ENCODE results near the gene ALDH2.
"Not testable (repeated sequence)": the region's sequence is repeated elsewhere in the genome, so short reads cannot be mapped to it uniquely, and the experiment has no call there.

ALDH2 gene

DNA sequence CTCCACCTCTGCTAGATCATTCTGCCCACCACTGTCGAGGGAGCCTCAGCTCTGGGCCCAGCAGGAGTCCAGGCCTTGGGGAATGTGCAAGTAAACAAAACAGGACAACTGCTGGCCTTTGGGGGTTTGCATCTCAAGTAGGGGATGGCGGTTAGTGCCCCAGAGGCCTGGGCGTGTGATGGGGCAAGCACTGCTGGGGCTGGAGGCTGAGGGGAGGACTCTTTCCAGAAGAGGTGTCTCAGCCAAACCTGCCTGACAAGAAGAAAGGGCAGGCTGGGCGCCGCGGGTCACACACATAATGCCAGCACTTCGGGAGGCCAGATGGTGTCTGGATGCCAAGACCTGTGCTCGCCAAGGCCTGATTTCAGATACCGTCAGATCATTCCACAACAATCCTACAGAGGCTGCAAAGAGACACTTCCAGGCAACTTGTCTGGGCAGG, 8.6 kb upstream of the ALDH2 start:
- no peak for DNase-seq (ENCODE audit: extremely low read depth in 1 of 2, low read depth in 1 of 2)

DNA sequence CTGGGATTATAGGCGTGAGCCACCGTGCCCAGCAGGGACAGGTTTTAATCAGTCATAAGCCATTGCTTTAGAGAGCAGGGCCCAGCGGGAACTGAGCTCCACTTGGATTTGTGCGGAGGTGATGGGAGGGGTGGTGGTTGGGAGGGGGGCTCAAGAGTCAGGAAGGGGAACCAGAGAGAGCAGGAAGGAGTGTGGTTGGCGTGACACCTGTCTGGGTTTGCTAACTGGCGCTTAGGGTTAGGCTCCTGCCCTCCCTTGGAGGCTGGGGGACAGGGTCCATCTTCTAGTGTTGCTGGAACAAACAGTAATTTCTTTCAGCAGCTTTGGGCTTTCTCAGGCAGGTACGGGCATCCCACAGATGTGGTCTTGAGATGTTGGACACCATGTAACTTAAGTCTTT, 7.5 kb upstream of the ALDH2 start:
- DNase-seq (ENCODE audit: extremely low read depth in 1 of 2, low read depth in 1 of 2) = no peak

DNA sequence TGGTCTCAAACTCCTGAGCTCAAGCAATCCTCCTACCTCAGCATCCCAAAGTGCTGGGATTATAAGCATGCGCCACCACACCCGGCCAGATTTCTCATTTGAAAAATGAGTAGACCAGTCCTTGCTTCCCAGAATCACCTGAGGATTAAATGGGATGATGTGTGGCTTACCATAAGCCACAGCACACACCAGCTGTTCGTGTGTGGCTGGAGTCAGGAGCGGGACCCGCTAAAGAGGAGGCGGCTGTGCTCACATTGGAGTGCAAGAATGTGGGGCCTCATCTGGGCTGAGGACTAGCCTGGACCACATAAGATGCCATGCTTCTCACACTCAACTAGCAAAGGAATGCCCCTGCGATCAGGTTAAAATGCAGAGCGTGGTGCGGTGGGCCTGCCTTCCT, 6.7 kb upstream of the ALDH2 start:
- no peak for DNase-seq (ENCODE audit: extremely low read depth in 1 of 2, low read depth in 1 of 2)

DNA sequence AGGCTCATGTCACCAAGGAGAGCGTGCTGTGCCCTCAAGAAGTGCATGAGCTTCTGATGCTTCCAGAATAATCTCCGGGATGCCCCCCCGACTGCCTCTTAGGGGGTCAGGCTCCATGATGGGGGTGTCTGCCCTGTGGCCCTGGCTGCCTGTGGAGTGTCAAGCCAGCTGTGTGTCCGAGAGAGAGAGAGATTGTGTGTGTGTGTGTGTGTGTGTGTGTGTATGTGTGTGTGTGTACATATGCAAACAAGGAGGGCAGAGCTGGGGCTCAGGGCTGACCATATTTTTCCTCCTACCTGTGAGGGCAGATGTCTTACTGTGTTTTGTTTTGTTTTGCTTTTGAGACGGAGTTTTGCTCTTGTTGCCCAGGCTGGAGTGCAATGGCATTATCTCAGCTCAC, 5.6 kb upstream of the ALDH2 start:
- no peak for DNase-seq (ENCODE audit: extremely low read depth in 1 of 2, low read depth in 1 of 2)

DNA sequence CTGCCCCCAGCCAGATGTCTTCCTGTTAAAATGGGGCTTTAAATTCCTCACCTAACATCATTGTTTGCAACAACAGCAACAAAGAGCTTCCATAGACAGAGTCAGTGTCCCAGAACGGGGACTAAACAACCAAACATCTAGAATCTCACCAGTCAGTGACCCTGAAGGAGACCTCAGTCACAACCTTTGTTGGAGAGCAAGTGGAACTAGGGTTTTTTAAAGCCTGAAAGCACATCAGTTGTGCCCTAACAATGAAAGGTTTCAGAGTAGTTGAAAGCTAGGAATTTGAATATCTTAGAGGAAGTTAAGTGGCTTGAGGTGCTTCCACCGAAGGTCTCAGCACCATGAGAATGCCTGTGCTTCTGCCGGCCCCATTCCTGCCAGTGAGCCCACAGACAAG, 5.0 kb upstream of the ALDH2 start:
- no peak for DNase-seq (ENCODE audit: extremely low read depth in 1 of 2, low read depth in 1 of 2)

DNA sequence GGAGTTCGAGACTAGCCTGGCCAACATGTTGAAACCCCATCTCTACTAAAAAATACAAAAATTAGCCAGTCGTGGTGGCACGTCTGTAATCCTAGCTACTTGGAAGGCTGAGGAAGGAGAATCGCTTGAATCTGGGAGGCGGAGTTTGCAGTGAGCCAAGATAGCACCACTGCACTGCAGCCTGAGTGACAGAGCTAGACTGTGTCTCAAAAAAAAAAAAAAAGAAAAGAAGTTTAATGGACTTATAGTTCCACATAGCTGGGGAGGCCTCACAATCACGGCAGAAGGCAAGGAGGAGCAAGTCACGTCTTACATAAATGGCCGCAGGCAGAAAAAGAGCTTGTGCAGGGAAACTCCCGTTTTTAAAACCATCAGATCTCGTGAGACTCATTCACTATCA, 3.2 kb upstream of the ALDH2 start:
- DNase-seq (ENCODE audit: extremely low read depth in 1 of 2, low read depth in 1 of 2) = not testable (repeated sequence)

DNA sequence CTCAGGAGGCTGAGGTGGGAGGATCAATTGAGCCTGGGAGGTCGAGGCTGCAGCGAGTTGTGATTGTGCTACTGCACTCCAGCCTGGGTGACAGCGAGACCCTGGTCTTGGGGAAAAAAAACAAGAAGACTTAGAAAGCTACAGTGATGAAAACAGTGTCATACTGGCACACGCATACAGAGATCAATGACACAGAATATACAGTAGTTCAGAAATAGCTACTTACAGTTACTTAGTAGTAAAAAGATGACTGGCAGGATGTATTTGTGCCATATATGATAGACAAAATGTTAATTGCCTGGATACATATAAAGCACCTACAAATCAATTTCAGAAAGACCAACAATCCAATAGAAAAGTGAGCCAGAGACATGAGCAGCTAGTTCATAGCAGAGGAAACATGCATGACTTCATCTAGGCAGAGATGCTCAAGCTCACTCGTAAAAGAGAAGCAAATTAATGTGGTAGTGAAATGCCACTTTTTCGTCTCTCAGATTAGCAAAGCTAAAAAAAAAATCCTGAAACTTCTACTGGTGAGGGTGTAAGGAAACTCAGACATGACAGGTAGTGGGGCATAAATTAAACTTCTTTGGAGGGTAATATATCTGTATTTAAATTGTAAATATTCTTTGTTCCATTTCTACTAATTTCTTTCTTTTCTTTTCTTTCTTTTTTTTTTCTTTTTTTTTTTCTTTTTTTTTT, 2.5 kb upstream of the ALDH2 start:
- no peak for DNase-seq (ENCODE audit: extremely low read depth in 1 of 2, low read depth in 1 of 2)

DNA sequence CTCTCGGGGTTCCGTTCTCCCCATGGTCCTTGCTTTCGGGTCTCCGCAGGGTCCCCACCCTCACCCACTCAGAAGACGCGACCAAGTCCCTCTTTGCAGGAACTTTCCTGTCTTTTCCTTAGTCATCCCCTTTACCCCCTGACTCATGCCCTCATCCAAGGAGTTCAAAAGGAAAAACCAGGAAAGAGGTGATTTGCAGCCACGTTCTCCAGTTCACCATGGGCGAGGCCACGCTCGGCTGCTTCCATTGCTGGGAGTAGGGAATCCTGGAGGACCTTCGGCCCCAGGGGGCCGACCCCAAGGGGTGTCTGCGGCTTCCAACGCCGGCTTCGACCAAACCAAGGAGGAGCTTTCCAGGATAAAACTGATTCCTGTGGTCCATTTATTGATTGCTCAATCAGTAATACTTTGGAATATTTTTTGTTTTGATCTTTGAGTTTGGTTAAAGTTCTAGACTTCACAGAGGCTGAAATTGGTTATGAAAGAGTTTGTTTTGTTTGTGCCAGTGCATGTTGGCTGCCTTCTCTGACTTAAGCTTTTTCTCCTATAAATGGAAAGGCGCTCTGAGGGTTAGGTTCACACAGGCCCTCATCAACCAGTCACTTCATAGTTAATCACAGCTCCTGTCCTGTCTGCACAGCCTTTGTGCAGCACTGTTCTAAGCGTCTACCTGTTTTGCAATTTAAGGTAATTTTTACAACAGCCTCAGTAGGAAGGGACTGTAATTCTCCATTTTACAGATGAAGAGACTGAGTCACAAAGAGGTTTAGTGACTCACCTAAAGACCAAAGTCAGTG, 827 bp downstream of the ALDH2 start:
- no peak for DNase-seq (ENCODE audit: extremely low read depth in 1 of 2, low read depth in 1 of 2)

DNA sequence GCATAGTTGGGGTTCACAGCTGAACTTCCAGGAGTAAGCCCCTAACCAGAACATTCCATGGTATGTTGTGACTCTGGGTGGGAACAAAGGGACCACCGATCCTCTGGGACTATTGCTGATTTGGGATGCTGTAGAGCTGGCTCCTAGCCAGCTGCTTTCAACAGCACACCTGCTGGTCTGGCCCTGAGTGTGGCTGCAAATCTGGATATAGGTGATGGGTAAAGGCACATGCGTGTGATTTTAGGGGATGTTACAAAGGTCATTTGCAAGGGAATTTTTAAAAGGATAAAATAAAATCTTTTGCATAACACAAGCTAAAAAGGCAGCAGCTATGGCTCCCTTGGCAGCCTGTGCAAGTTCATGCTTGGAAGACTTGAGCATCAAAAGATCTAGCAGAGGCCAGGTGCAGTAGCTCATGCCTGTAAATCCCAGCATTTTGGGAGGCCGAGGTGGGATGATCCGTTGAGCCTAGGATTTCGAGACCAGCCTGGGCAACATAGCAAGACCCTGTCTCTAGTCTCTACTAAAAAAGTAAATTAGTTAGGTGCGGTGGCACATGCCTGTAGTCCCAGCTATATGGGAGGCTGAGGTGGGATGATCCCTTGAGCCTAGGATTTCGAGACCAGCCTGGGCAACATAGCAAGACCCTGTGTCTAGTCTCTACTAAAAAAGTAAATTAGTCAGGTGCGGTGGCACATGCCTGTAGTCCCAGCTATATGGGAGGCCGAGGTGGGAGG, 1.6 kb downstream of the ALDH2 start:
- DNase-seq (ENCODE audit: extremely low read depth in 1 of 2, low read depth in 1 of 2) = no peak

DNA sequence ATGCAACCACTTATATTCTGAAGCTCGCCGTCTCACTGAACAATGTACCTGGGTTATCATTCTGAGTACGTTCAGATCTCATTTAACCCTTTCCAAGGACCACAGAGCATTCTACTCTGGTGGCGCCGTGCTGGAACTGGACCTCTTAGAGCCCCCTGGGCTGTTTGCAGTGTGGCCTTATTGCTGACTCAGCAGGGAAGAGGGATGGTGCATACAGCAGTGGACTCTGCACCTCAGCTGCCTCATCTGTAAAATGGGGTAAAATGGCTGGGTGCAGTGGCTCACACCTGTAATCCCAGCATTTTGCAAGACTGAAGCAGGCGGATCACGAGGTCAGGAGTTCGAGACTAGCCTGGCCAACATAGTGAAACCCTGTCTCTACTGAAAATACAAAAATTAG, 2.9 kb downstream of the ALDH2 start:
- no peak for DNase-seq (ENCODE audit: extremely low read depth in 1 of 2, low read depth in 1 of 2)

DNA sequence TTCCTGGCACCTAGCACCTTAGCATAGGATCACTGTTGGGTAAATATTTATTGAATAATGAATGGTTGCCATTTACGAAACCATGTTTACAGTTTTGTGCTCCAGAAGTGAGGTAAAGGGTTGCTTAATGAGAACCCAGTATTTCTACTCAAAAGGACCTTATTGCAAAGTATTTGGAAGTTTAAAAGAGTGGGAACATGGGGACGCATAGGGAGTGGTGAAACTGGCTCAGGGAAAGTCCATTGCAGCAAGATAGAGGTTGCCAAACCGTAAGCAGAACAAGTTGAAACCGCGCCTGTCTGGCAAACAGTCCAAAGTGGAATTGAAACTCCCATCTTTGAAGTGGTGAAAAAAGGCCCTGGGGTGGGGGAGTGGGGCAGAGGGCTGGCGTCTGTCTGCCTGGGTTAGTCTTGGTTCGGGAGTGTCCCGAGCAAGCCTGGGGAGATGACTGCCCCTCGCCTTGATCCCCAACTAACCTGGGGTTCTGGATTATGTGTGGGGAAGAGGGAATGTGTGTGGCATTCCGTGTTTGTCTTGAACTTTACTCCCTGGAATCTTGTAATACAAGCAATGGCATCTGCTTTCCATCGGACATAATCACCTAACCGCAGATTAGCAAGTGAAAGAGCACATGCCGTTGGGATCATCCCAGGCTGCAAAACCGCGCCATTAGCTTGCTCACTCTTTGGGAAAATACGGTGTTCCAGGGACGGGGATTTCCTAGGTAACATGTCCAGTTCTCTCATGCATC, 7.2 kb downstream of the ALDH2 start:
- DNase-seq (ENCODE audit: extremely low read depth in 1 of 2, low read depth in 1 of 2) = no peak

DNA sequence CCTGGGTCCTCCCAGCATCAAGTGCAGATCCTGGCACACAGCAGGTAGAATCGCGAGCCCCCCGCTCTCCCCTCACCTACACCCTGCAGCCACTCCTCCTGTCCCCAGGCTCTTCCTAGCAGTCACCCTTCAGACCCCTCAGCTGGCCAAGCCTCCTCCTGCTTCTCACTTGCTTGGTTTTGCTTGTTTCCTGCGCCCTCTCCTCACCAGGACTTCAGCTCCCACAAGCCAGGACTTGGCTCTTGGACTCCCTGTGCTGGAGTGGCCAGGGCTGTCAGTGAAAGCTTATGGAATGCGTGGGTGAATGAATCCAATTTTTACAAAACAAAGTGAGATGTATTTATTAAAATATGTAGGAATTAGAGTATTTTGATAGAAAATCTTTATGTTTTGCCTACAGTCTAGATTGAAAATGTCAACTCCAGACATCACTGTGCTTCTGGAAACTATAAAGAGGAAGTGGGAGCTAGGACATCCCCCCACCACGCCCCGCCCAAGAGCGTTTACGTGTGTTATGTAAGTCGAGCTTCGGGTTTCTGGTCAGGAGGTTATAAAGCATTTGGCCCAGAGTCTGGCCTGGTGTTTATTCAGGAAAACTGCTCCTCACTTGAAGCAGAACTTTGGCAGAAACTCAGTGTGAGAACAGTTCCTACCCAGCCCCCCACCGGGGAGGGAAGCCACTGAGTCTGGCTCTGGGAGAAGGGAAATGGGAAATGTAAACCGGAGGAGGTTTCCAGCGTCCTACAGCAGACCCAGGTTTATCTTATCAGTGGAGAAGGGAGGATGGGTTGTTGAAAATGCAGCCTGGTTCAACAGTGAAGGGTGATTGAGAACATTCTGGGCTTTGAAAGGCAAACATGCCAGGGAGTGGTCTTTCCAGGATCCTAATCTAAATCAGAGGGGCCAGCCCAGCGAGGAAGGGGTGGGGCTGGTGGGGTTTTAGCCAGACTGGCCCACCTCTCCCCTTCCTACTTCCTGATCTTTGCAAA, 8.8 kb downstream of the ALDH2 start:
- no peak for DNase-seq (ENCODE audit: extremely low read depth in 1 of 2, low read depth in 1 of 2)

DNA sequence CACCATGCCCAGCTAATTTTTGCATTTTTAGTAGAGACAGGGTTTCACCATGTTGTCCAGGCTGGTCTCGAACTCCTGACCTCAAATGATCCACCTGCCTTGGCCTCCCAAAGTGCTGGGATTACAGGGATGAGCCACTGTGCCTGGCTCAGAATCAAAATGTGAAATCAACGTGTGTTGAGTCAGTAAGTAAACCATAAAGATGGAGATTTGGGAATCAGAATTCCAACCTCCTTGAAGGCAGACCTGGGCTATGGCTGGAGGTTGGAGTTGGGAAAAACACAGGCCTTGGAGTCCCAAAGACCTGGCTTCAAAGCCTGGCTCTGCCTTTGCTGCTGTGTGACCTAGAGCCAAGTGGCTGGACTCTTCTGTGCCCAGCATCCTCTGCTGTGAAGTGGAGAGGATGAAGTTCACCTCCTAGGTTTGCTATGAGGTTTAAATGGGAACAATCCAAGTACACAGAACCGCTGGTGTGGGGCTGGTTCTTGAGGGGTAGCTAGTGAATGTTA, 10.2 kb downstream of the ALDH2 start:
- DNase-seq (ENCODE audit: extremely low read depth in 1 of 2, low read depth in 1 of 2) = no peak

DNA sequence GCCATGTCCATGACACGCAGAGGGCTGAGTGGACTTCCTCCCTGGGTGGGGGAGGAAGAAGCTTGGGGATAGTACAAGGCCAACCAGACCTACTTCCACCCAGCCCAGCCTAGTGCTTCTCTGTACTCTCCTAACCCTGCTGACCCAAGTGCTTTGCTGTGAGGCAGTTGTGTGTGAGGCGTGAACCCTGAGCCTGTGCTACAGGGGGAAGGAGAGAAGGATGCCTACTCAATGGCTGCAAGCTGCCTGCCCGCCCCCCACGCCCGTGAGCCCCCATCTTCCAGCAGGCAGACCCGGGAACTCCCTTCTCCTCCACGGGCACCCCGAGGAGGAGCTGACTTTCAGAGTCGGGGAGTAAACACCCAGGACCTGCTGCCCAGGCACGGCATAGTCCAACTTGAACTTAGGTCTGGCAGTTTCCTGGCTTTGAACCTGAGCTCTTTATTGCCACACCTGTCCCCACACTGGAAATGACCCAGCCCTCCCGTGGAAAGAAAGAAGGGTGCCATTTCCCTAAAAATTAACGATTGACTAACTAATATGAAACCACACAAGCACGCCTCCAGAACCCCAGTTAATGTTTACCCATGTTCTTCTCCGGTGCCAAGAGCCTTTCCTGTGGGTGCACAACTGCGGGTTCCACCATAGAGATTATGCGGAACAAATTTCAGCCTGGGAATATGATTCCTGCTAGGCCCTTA, 10.8 kb downstream of the ALDH2 start:
- no peak for DNase-seq (ENCODE audit: extremely low read depth in 1 of 2, low read depth in 1 of 2)

DNA sequence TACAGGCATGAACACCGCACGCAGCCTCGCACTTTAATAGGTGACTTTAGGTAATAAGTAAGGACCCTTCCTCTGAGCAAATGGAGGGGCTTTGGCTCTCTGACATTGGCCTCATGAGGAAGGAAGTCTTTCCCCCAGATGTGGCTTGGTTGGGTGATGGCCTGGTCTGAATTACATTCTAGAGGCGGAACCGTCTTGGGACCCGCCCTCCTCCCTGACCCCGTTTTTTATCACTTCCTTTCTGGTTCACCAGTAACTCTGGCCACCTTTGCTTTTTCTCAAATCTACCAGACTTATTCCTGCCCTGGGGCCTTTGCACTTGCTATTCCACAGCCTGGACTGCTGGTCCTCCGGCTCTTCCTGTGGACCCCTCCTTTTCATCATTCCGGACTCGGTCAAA, 13.4 kb downstream of the ALDH2 start:
- no peak for DNase-seq (ENCODE audit: extremely low read depth in 1 of 2, low read depth in 1 of 2)

DNA sequence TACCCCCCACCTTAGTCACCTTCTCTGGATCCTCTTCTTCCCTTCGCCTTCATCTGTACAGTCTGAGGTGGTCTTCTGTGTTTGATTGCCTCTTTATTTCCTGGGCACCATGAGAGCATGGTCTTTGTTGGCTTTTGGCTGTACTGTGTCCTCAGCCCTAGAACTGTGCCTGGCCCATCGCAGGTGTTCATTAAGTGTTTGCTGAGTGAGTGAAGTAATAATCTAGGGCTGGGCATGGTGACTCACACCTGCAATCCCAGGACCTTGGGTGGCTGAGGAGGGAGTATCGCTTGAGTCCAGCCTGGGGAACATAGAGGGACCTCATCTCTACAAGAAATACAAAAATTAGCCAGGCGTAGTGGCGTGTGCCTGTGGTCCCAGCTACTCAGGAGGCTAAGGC, 13.9 kb downstream of the ALDH2 start:
- no peak for DNase-seq (ENCODE audit: extremely low read depth in 1 of 2, low read depth in 1 of 2)

DNA sequence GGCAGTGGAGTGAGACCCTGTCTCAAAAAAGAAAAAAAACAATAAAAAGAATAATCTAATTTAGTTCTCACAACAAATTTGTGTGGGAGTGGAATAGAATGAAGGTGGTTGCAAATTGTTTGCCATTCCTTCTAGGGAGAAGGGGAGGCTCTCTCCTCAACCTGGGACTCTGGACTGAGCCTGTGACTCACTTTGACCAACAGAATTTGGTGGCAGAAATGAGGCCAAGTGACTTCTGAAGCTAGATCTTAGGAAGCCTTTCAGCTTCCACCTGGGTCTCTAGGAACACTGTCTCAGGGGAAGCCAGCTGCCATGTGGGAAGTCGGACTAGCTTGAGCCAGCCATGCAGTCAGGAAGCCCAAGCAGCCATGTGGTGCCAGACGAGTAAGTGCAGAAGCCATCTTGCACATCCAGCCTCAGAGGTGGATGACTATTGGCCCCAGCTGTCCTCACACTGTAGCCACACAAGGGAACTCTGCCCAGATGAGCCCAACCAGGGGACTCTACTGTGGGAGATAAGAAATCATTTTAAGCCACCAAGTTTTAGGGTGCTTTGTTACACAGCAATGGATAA, 14.4 kb downstream of the ALDH2 start:
- no peak for DNase-seq (ENCODE audit: extremely low read depth in 1 of 2, low read depth in 1 of 2)

DNA sequence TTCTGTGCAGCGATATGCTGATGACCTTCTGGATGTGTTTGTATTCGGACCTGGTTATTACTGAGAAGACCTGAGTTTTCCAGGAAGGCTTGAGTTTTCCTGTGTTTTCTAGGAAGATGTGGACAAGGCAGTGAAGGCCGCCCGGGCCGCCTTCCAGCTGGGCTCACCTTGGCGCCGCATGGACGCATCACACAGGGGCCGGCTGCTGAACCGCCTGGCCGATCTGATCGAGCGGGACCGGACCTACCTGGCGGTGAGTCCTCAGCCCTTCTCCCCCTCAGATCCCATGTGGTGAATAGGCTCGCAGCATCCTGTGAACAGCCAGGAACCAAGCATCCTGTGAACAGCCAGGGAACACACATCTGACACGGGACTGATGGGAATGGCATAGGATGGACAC, 16.3 kb downstream of the ALDH2 start:
- no peak for DNase-seq (ENCODE audit: extremely low read depth in 1 of 2, low read depth in 1 of 2)

DNA sequence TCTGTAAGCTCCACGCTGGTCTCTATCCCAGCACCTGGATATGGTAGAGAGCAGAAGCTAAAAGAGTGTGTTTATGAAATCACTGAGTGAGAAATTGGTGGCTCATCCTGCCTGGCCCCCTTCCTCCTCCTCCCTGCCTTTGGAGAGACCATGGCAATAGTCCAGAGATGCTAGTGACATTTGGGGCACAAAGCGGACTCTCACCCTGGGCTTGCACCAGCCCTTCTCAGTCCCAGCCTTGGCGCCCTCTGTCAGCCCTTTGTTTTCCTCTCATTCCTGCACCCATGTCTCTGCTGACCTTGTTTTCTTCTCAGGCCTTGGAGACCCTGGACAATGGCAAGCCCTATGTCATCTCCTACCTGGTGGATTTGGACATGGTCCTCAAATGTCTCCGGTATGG, 18.2 kb downstream of the ALDH2 start:
- no peak for DNase-seq (ENCODE audit: extremely low read depth in 1 of 2, low read depth in 1 of 2)
